ENCODE measurements around the gene WDR70.
"Not testable (repeated sequence)": the region's sequence is repeated elsewhere in the genome, so short reads cannot be mapped to it uniquely, and the experiment has no call there.

The WDR70 gene

GRCh38 chr5:37683072-37683471, 304.0 kb downstream of the WDR70 start:
- DNase-seq: no peak

DNA sequence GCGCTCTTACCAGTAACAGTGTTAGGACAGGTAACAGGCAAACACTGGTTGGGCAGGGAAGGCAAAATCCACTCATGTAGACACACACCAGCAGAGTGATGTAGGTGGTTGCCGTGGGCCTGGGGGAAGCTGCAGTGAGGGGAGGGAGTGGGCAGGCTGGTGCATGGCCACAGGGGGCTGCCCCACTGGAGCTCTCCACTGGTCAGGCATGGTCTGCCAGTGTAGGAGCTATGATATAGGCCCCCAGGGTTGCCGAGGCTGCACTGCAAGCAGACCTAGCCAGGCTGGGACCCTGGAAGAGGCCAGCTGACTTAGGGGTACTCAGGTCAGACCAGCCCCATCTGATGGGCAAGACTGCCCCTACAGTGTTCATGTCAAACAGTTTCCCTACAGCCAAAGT, 306.1 kb downstream of the WDR70 start:
- DNase-seq: no peak

- no peak for DNase-seq
Measured at GRCh38 chr5:37685816-37686215, 306.7 kb downstream of the WDR70 start.

- not testable (repeated sequence) for DNase-seq
Measured at GRCh38 chr5:37688925-37689324, 309.8 kb downstream of the WDR70 start.

- DNase-seq: not testable (repeated sequence)
Measured at GRCh38 chr5:37694333-37694732, 315.2 kb downstream of the WDR70 start.

DNA sequence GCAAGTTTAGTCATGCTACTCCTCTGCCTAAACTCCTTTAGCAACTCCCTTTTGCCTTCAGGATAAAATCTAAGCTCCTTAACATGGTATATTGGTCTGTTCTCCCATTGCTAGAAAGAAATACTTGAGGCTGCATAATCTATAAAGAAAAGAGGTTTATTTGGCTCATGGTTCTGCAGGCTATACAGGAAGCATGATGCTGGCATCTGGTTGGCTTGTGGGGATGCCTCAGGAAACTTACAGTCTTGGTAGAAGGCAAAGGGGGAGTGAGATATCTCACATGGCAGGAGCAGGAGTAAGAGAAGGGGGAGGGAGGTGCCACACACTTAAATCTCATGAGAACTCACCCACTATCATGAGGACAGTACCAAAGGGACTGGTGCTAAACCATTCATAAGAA, 315.7 kb downstream of the WDR70 start:
- DNase-seq: no peak

GRCh38 chr5:37695647-37696046, 316.5 kb downstream of the WDR70 start:
- DNase-seq: no peak

GRCh38 chr5:37696190-37697021, 317.3 kb downstream of the WDR70 start:
- DNase-seq: no peak

GRCh38 chr5:37701868-37702267, 322.8 kb downstream of the WDR70 start:
- no peak for DNase-seq

GRCh38 chr5:37703841-37704241, 324.7 kb downstream of the WDR70 start:
- DNase-seq: no peak

GRCh38 chr5:37704406-37704805, 325.3 kb downstream of the WDR70 start:
- DNase-seq: no peak

DNA sequence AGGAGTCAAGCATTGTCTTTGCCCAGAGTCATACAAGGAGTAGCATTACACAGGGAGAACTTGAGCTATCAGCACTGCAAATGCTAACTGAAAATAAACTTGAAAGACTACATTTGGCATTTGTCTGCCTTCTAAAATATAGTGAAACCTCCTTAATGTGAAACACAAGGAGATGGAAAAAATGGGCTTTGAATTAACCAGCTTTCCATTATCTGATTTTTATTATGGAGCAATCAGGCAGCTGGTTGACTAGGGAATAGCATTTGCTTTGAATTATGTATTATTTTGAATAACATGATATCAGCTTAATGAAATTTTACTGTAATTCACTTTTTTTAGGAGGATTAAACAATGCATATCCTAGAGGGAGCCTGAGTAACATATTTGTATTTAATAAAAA, 329.9 kb downstream of the WDR70 start:
- DNase-seq: no peak

GRCh38 chr5:37710965-37711364, 331.8 kb downstream of the WDR70 start:
- no peak for DNase-seq

DNA sequence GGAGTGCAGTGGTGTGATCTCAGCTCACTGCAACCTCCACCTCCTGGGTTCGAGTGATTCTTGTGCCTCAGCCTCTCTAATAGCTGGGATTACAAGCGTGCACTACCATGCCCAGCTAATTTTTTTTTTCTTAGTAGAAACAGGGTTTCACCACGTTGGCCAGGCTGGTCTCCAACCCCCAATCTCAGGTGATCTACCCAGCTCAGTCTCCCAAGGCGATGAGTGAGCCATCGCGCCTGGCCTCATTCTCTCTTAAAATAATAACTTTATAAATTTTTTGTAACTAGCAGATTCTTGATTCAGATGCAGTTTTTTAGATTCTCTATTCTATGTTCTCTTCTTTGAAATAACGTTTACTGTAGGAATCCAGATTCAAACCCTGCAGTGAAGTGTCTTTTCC, 333.6 kb downstream of the WDR70 start:
- DNase-seq: no peak

DNA sequence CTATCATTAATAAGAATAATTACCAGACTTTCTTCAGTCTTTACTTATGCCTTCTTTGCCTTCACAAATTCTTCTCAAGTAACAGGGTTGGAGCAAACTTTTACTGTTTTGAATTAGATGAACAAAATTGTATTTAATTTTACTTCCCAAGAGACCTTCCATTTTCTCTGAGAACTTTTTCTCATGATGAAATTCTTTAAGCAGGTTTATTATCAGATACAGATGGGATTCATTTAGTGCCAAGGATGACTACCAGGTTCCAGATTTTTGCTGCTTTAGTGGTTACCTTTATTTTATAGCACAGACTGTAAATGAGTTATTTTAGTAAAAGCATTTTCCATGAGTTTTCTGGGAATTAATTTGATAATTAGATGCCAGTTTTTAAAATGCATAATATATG, 335.6 kb downstream of the WDR70 start:
- no peak for DNase-seq

GRCh38 chr5:37715361-37715760, 336.2 kb downstream of the WDR70 start:
- no peak for DNase-seq

- DNase-seq: no peak
Measured at GRCh38 chr5:37715992-37716391, 336.9 kb downstream of the WDR70 start.

- no peak for DNase-seq
Measured at GRCh38 chr5:37716405-37716804, 337.3 kb downstream of the WDR70 start.

- no peak for DNase-seq
Measured at GRCh38 chr5:37717276-37717612, 338.1 kb downstream of the WDR70 start.

- peak in 2 of 51 donors; percentile 1 to 5 for DNase-seq
Measured at GRCh38 chr5:37717613-37718431, 338.7 kb downstream of the WDR70 start.

GRCh38 chr5:37720550-37720952, 341.4 kb downstream of the WDR70 start:
- DNase-seq: no peak

GRCh38 chr5:37721447-37721871, 342.3 kb downstream of the WDR70 start:
- no peak for DNase-seq

Measured in hypothalamus (tissue), 51 donors.